Fibroblast of lung (primary cell): ENCODE results near the gene CD84.

Experiments used
- CTCF ChIP-seq, 2 donors: IDR thresholded peaks in 1 of 2; conservative IDR thresholded peaks in 1 of 2; 1 replicate in 1 of 2; 2 replicates in 1 of 2; pipeline ENCODE4 v1.5.1; 2011 to 2012; ENCODE audit warnings: low read length in 2 of 2, control low read depth in 1 of 2, inconsistent platforms in 1 of 2, low read depth in 1 of 2, mild to moderate bottlenecking in 1 of 2
- EZH2 ChIP-seq: IDR thresholded peaks from 2 replicates; pipeline ENCODE4 v1.5.1; 2012; ENCODE audit warnings: low read length, control low read depth, mild to moderate bottlenecking; ENCODE audit errors: missing control alignments

- TF ChIP-seq EZH2 (no peak), CTCF (conservative IDR thresholded peaks at IDR 0.05 in 1 of 2, IDR thresholded peaks at IDR 0.05 in 1 of 2; ENCODE audit: low read depth in 1 of 2, low read length in 2 of 2) (no peak)
Measured at GRCh38 chr1:160576390-160576789, 2.9 kb downstream of the CD84 start.
